Measurements from ENCODE around the gene CYTIP.

DNA sequence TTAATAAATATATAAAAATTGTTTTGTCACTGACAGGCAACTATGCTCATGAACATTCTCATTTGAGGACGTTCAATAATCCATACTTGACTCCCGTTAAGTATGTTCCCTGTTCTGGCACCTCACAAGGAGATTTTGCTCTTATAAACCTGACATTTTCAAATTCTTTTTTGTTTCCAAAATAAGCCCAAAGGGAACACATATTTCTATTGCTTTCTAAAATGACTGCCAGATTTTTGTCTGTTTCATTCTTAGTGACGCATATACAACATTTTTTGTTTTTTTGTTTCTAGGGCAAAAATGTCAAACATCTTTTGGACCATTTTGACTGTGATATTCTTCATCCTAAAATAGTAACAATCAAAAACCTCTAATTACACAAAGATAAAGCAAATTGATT, 50.5 kb downstream of the CYTIP start:
- TF ChIP-seq, protein P1, sequence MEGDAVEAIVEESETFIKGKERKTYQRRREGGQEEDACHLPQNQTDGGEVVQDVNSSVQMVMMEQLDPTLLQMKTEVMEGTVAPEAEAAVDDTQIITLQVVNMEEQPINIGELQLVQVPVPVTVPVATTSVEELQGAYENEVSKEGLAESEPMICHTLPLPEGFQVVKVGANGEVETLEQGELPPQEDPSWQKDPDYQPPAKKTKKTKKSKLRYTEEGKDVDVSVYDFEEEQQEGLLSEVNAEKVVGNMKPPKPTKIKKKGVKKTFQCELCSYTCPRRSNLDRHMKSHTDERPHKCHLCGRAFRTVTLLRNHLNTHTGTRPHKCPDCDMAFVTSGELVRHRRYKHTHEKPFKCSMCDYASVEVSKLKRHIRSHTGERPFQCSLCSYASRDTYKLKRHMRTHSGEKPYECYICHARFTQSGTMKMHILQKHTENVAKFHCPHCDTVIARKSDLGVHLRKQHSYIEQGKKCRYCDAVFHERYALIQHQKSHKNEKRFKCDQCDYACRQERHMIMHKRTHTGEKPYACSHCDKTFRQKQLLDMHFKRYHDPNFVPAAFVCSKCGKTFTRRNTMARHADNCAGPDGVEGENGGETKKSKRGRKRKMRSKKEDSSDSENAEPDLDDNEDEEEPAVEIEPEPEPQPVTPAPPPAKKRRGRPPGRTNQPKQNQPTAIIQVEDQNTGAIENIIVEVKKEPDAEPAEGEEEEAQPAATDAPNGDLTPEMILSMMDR (IDR thresholded peaks at IDR 0.05), result no peak
- TF ChIP-seq, protein P2, sequence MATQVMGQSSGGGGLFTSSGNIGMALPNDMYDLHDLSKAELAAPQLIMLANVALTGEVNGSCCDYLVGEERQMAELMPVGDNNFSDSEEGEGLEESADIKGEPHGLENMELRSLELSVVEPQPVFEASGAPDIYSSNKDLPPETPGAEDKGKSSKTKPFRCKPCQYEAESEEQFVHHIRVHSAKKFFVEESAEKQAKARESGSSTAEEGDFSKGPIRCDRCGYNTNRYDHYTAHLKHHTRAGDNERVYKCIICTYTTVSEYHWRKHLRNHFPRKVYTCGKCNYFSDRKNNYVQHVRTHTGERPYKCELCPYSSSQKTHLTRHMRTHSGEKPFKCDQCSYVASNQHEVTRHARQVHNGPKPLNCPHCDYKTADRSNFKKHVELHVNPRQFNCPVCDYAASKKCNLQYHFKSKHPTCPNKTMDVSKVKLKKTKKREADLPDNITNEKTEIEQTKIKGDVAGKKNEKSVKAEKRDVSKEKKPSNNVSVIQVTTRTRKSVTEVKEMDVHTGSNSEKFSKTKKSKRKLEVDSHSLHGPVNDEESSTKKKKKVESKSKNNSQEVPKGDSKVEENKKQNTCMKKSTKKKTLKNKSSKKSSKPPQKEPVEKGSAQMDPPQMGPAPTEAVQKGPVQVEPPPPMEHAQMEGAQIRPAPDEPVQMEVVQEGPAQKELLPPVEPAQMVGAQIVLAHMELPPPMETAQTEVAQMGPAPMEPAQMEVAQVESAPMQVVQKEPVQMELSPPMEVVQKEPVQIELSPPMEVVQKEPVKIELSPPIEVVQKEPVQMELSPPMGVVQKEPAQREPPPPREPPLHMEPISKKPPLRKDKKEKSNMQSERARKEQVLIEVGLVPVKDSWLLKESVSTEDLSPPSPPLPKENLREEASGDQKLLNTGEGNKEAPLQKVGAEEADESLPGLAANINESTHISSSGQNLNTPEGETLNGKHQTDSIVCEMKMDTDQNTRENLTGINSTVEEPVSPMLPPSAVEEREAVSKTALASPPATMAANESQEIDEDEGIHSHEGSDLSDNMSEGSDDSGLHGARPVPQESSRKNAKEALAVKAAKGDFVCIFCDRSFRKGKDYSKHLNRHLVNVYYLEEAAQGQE (IDR thresholded peaks at IDR 0.05; ENCODE audit: insufficient read depth in 1 of 2, low read depth in 2 of 2, low read length in 1 of 2), result no peak
- TF ChIP-seq POLR2AphosphoS5 (IDR thresholded peaks at IDR 0.05; ENCODE audit: low read depth, low read length), result no peak

Measured in Panc1 (cell line).